Activated CD8-positive, alpha-beta memory T cell treated with anti-CD3 and anti-CD28 coated beads for 48 hours (primary cell): ENCODE data around the gene EEPD1.
"Not testable (repeated sequence)": the region's sequence is repeated elsewhere in the genome, so short reads cannot be mapped to it uniquely, and the experiment has no call there.

Experiments
- DNase-seq, 3 experiments: peaks; one replicate each; pipeline ENCODE4 v3.0.0-alpha.2; 2020; ENCODE audit warnings: low read depth in 2 of 3, low spot score in 2 of 3

Gene EEPD1

DNA sequence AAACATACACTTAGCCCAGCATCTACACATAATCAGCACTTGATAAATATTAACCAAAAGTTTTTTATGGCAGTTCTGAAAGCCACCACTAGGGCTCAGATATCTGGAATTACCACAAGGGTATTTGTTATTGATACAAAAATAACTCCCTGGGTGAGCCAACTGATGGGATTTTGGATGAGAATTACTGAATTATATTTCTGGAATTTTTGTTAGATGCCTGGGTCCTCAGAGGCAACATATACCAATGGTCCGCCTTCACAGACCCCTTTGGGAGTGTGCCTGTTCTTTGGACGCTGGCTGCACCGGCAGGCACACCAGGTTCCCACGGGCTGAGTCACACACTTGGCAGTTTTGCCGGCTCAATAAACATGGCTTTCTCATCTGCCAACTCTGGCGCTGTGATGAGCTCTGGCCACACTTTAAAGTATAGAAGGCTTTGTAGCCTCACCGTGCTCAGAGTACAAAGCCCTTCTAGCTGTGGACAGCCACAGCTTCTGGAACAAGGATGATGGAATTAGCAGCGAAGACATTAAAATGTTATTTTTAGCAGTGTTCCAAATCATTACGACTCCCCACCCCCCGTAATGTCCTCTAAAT is 24.5 kb upstream of the EEPD1 start:
- DNase-seq: no peak

DNA sequence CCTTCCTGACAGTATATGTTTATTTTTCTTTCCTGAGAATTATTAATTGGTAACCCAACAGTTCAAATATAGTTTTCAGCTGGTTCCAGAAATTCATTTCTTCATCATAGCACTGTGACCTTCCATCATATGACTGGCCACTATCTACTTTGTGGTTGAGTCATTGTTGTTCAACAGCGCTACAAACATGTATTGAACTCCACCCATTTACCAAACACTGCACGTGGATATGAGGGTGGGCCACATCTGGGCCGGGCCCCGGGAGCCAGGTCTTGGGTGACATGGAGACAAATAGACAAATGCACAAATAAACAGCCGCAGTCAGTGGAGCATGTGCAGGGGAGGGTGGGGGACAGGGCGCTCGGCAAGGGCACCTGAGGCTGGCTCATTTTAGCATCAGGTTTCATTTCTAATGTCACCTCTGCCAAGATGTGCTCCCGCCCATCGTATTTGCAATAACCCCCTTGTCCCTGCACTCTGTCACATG is 24.0 kb upstream of the EEPD1 start:
- DNase-seq: no peak

- DNase-seq: no peak
Measured at GRCh38 chr7:36130236-36130945, 22.7 kb upstream of the EEPD1 start.

- DNase-seq: no peak
Measured at GRCh38 chr7:36131026-36131425, 22.0 kb upstream of the EEPD1 start.

DNA sequence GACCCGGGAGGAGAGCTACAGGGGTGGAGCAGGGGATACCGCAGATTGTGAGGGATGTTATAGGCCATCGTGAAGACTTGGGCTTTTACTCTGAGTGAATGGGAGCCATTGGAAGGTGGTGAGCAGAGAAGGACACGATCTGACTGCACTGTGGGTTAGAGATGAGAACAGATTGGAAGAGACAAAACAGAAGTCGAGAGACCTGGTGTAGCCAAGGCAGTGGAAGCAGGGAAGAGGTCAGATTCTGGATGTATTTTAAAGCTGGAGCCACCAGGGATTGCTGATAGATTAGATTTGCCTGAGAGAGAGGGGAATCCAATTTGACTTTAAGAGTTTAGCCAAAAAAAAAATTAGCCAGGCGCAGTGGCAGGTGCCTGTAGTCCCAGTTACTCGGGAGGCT is 21.6 kb upstream of the EEPD1 start:
- DNase-seq: no peak

DNA sequence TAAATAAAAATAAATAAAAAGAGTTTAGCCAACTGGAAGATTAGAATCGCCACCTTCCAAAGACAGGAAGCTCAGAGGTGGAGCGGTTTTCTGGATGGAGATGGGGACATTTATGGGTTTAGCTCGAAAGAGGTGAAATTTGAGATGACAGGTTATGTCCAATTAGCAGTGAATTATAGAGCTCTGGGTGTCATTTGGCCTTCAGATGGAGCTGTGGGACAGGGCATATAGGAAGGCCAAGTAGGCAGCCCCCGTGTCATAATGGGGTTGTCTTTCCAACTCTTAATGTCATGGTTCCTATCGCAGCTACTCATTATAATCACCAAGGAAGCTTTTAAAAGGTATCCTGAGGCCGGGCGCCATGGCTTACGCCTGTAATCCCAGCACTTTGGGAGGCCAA is 21.0 kb upstream of the EEPD1 start:
- no peak for DNase-seq

GRCh38 chr7:36135700-36136099 is 17.4 kb upstream of the EEPD1 start:
- no peak for DNase-seq

- no peak for DNase-seq
Measured at GRCh38 chr7:36137258-36137657, 15.8 kb upstream of the EEPD1 start.

DNA sequence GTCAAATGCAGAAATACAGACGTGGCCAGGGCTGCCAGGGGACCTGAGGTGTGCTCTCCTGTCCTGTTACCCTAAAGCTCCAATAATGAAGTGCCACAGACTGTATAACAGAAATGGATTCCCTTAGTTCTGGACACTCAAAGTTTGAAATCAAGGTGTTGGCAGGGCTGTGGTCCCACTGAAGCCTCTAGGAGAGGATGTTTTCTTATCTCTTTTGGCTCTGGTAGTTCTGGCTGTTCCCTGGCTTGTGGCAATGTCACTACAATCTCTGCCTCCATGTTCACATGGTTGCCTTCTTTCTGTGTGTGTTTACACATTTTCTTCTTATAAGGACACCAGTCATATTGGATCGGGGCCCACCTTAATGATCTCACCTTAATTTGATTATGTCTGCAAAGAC is 15.3 kb upstream of the EEPD1 start:
- DNase-seq: no peak

DNA sequence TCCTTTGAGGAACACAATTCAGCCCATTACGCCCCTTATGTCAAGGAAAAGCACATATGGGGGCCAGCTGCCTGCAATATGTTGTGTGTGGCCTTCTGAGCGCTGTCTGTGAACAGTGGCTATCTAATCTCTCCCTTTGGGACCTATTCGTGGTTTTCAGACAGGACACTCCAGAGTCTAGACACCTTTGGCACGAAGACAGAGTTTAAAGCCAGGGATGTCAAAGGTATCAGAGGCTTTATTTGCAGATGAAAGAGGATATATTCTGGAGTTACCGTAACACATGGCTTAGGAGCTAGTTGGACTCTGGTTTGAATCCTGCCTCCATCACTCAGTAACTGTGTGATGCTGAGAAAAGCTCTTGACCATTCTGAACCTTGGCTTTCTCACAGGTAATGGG is 14.8 kb upstream of the EEPD1 start:
- DNase-seq: no peak

DNA sequence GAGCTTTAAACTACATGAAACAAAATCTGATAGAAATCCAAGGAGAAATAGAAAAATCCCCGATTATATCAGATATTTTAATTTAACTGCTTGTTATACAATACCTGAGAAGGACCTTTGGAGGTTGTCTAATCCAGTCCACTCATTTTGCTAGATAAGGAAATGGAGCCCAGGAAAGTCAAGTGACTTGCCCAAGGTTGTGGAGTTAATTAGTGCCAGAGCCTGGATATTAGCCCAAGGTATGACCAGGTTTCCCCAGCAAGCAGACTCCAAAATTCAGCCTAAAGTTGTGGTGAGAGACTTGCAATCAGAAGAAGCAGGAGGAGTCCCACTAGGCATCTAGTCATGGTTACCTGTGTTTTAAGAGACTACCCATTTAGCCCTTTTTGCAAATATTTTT is 11.7 kb upstream of the EEPD1 start:
- DNase-seq: no peak

- DNase-seq: no peak
Measured at GRCh38 chr7:36141850-36142249, 11.2 kb upstream of the EEPD1 start.

- no peak for DNase-seq
Measured at GRCh38 chr7:36144189-36144588, 8.9 kb upstream of the EEPD1 start.

DNA sequence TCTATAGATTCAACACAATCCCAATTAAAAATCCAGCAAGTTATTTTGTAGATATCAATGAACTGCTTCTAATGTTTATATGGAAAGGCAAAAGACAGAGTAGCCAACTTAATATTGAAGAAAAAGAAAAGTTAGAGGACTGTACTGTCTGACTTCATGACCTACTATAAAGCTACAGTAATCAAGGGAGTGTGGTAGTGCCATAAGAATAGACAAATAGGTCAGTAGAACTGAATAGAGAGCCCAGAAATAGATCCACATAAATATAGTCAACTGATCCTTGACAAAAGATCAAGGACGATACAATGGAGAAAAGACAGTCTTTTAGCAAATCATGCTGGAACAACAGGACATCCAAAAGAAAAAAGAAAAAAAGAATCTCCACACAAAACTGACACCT is 7.4 kb upstream of the EEPD1 start:
- DNase-seq: no peak

DNA sequence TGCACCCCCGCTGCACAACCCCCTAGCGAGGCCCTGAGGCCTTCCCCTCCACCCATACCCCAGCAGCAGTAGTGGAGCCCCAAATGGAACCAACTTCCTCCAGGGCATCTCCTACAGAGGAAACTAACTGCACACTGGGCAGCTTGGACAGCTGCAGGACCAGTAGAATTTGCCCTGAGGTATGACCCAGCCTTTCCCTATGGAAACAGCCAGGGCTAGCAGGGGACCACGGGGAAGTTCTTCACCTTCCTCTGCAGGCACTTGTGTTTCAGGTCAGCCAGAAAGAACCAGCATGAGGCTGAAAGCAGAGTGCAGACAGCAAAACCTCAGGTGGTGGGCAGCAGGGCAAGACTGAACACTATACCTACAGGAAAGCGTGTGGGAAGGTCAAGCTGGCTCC is 5.7 kb upstream of the EEPD1 start:
- DNase-seq: no peak

DNA sequence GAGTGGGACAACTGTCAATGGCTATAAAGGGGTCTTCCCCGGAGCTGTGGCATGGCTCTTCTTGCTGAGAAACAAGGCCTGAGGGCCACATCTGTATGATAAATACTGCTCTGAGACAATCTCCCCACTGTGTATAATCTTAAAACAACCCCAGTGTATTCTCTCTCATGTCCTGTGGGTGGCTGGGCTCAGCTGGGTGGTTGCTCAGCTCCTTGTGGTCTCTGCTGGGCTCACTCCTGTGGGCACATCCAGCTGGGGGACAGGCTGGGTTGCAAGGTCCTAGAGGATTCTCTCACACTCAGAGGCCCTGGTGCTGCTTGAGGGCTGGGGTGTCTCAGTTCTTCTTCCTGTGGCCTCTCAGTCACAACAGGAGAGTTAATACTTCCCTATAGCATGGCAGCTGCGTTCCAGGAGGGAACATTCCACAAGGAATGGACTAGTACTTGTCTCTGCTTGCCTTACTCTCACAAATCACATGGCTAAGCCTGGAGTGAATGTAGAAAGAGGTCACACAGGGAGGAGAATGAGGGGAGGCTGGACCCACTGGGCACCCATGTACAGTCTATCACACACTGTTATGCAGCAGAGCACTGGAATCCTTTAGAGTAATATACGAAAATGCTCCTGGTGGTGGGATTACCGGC is 4.5 kb upstream of the EEPD1 start:
- DNase-seq: no peak

DNA sequence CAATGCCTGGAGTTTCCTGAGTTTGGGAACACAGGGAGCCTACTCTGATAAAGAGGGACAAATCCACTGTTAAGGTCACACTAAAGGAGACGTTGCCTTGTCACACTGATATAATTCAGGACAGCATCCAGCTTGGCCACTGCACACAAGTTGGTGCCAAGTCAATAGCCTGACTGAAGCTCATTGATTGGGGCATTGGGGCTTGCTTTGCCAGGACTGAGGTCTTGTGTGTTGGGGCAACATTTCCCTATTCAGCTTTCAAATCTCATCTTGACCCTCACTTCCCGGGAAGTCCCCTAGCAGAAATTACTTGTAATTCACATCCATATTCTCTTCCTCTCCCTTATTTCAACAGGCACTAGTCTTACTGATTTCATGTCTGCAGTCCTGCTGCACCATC is 3.8 kb upstream of the EEPD1 start:
- not testable (repeated sequence) for DNase-seq

DNA sequence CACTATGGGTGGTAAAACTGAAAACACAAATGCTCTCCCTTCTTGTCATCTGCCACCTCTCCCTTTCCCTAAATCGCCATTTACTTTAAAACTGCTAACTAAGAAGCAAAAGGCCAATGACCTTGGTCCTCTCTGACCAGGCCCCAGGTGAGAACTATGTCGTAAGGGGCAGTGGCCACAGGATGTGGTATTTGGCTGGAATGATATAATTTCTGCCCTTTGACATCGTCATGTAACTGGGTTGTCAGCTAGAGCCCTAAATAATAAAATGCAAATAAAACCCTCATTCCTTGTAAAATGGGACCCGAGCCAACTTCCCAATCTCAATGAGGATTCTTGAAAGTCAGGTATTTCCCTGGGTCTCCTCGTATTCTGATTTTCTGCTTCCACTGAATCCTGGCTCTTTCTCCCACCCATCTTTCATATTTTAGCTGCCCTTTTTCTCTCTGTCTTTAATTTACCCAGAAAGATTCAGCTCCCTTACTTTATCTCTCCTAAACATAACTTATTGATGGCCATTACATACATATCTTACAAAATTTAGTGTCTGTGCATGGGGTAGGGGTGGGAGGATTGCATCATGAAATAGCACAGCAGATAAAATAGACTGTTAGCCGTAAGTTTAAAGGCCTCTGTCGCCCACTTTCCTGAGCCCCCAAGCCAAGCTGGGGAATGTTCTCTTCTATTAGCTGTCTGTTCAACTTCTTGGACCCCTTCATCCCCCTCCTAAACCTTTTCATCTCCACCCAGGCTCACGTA is 3.2 kb upstream of the EEPD1 start:
- DNase-seq: no peak

- DNase-seq: no peak
Measured at GRCh38 chr7:36151921-36152755, 916 bp upstream of the EEPD1 start.

DNA sequence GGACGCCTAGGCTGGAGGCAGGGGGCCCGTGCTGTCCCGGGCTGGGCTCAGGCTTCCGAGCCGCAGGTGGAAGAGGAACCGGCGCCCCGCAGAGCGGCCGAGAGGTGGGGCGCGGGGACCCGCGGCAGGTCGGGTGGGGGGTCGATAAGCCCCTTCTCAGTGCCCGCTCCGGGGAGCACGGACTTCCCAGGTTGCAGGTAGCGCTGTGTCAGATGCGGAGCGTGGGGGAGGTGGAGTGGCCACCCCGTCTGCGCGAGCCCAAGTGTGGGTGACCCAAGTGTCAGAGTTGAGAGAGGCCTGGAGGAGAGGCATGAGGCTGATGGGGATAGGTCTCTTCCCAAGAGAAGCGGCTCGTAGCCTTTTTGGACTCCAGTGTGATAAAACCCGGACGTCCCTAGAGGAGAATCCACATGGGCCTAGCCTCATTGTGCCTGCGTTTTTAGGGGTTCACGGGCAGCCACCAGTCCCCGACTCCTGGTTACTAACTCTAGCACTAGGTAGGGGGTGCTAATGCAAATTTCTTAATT is 580 bp downstream of the EEPD1 start:
- peak in 1 of 3 experiments; percentile 23 for DNase-seq
